Measurements from ENCODE around the gene SYDE1.

SYDE1 gene

DNA sequence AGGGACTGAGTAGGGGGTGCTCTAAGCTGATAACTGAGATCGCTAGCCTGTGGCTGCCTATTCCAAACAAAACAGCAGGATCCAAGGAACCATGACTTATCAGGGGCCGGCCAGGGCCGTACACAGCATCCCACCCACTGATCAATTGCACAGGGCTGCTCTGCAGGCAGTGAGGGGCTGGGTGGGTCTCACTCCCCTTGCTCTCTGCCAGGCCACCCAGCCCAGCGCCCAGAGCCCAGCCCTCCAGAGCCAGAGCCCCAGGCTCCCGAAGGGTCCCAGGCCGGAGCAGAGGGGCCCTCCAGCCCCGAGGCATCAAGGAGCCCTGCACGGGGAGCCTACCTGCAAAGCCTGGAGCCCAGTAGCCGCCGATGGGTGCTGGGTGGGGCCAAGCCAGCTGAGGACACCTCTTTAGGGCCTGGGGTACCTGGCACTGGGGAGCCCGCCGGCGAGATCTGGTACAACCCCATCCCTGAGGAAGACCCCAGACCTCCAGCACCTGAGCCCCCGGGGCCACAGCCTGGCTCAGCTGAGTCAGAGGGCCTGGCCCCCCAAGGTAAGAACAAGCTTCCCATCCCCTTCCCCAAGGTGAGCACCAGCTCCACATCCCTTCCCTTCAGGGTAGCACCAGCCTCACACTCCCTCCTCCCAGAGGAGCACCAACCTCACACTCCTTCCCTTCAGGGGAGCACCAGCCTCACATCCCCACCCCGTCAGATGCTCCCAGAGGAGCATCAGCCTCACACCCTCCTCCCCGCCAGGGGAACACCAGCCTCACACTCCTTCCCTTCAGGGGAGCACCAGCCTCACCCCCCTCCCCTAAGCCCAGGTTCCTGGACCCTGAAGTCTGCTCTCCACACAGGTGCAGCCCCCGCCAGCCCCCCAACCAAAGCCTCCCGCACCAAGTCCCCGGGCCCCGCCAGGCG is 1.9 kb downstream of the SYDE1 start:
- DNase-seq, result no peak

DNA sequence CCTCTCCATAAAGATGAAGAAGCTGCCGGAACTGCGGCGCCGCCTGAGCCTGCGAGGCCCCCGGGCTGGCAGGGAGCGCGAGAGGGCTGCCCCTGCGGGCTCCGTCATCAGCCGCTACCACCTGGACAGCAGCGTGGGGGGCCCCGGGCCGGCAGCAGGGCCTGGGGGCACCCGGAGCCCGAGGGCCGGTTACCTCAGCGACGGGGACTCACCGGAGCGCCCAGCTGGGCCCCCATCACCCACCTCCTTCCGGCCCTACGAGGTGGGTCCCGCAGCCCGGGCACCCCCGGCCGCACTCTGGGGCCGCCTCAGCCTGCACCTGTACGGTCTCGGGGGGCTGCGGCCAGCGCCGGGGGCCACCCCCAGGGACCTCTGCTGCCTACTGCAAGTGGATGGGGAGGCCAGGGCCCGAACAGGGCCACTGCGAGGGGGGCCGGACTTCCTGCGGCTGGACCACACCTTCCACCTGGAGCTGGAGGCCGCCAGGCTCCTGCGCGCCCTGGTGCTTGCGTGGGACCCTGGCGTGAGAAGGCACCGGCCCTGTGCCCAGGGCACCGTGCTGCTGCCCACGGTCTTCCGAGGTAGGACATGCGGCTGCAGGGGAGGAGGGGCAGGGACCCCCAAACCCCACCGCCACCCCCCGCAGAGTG is 2.7 kb downstream of the SYDE1 start:
- no peak for DNase-seq

DNA sequence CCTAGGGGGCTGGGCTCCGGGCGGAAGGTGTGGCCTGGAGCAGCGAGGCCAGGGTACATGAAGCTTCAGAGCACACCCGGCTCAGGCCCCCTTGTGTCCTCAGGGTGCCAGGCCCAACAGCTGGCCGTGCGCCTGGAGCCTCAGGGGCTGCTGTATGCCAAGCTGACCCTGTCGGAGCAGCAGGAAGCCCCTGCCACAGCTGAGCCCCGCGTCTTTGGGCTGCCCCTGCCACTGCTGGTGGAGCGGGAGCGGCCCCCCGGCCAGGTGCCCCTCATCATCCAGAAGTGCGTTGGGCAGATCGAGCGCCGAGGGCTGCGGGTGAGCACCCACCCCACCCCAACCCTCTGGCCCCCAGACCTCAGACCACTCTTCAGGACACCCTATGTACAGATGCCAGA is 3.2 kb downstream of the SYDE1 start:
- DNase-seq, result no peak

DNA sequence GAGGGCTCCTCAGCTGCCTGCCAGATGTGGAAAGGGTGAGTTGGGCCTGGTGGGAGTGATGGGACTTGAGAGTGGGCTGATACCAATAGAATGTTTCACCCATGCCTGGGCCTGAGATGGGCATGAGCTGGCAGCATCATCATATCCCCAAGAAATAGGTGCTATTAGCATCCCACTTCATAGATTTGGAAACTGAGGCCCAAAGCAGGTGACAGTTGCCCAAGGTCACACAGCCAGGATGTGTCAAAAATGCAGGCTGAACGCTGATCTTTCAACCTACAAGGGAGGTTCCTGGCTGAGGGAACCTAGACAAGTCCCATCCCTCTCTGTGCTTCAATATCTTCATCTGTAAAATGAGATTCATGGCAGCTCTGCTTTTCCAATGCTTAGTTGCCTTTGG is 4.6 kb downstream of the SYDE1 start:
- DNase-seq, result no peak

DNA sequence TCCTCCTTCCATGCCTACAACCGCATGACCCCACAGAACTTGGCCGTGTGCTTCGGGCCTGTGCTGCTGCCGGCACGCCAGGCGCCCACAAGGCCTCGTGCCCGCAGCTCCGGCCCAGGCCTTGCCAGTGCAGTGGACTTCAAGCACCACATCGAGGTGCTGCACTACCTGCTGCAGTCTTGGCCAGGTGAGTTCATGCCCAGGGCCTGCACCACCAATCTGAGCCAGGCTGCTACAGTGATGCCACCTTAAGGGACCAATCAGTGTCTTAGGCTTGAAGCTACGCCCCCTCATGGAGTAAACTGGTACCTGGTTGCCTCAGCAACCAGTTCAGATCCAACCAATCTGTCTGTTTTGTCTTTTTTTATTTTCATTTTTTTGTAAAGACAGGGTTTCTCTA is 5.2 kb downstream of the SYDE1 start:
- no peak for DNase-seq

DNA sequence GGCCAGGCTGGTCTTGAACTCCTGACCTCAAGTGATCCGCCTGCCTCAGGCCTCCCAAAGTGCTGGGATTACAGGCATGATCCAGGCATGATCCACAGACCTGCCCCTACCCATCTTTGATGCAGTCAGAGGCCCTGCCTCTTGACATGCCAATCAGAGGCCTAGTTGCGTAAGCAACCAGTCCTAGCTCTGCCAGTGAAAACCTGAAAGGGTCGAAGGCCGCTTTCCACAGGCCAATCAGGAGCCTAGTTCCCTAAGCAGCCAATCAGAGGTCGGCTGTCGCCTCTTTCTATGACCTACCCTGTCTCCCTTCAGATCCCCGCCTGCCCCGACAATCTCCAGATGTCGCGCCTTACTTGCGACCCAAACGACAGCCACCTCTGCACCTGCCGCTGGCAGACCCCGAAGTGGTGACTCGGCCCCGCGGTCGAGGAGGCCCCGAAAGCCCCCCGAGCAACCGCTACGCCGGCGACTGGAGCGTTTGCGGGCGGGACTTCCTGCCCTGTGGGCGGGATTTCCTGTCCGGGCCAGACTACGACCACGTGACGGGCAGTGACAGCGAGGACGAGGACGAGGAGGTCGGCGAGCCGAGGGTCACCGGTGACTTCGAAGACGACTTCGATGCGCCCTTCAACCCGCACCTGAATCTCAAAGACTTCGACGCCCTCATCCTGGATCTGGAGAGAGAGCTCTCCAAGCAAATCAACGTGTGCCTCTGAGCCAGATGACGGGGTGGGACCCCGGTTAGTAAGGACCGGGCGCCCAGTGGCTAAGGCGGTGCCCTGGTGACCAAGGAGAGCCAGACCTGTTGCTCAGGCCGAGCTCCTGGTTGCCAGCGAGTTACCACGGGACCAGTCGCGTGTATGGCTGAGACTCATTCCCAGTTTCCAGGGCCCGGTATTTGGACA is 6.3 kb downstream of the SYDE1 start:
- no peak for DNase-seq

DNA sequence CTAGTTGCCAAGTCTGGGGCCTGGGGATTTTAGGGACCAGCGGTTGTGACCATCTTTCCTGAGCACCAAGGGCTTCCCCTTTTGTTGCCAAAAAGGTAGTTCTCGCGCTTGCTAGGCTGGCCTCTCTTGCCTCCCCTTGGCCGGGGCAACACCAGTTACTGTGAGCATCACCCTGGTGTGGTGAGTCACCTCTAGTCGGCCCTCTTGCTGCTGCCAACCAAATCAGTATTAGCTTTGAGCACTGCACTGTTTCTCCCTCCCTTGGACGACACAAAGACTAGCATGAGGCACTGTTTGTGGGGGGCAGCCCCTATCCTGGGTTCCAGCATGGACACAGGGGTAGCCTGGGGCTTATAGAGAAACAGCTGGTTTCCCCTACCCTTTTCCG is 6.9 kb downstream of the SYDE1 start:
- DNase-seq, result no peak

DNA sequence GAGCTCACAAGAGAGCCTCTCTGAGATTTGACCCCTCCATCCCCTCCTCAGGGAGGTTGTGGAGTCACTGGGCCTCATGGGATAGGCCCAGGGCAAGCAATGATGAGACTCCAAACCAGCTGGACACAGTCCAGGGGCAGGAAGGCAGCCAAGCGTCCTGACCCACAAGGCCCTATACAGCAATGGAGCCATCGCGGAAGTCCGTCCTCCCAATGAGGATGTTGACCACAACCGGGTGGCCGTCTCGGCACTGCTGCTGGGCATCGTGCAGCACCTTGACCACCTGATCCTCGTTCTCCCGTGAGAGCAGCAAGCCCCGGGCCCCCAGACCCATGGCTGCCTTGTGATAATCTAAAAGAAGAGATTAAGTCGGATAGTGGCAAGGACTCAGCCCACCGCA is 7.9 kb downstream of the SYDE1 start:
- DNase-seq, result no peak

DNA sequence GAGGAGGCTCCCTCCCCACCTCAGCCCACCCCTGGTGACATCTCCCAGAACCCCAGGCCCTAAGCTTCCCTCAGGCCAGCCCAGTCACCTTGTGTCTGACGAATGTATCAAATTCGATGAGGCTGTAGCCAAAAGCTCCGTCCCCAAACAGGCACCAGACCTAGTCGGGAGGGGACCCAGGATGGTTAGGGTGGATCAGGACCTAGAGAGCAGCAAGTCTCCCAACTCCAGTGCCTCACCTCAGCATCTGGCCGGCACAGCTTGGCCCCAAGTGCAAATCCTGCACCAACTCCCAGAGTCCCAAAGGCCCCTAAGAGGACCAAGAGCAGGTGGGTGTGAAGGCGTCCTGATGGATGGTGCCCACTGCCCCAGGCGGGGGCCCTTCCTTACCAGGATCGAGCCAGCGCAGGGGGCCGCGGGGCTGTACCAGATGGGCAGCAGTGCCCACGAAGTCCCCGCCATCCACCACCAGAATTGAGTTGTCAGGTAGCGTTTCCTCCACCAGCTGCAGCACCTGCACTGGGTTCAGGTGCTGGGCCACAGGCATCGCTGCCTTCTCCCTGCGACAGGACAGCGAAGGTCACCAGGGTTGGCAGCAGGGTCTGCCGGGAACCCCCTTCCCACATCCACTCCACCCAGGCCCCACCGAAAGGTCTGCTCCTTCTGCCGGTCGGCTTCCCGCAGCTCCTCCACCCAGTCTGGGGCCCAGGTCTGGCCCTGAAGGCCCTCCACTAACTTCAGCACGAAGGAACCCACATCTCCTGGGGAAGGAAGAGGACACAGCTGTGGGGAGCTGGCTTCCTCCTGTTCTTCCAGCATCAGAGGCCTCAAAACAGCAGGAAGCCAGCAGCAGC is 8.8 kb downstream of the SYDE1 start:
- no peak for DNase-seq

DNA sequence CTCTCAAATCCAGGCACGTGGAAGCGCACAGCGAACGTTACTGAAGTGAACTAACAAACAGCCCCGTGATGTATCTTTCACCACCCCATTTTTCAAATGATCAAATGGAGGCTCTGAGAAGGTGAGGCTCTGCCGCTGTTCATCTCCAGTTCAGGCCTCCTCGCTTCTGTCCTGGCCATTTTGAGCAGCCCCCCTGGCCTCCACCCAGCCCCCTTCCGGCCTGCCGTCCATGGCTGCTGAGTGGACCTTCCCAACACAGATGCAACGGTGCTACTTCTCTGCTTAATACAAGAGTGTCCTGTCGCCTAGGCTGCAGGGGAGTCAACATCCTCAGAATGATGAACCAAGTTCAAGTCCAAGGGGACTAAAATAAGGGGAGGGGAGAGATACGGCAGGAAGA is 9.7 kb downstream of the SYDE1 start:
- no peak for DNase-seq

DNA sequence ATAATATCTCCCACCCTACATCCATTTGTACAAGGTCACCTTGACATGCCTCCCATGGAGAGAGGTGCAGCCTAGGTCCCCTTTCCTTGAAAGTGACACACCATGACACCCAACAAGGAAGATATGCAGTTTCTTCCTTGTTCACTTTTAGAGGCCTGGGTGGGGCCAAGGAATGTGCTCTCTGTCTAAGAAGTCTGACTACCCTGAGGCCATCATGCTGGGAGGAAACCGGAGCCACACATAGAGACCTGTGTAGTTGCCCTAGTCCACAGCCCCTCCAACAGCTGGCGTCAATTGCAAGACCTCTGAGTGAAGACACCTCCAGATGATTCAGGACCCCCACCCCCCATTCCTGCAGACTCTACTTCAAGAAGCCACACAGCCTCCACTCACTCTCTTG is 11.0 kb downstream of the SYDE1 start:
- no peak for DNase-seq

DNA sequence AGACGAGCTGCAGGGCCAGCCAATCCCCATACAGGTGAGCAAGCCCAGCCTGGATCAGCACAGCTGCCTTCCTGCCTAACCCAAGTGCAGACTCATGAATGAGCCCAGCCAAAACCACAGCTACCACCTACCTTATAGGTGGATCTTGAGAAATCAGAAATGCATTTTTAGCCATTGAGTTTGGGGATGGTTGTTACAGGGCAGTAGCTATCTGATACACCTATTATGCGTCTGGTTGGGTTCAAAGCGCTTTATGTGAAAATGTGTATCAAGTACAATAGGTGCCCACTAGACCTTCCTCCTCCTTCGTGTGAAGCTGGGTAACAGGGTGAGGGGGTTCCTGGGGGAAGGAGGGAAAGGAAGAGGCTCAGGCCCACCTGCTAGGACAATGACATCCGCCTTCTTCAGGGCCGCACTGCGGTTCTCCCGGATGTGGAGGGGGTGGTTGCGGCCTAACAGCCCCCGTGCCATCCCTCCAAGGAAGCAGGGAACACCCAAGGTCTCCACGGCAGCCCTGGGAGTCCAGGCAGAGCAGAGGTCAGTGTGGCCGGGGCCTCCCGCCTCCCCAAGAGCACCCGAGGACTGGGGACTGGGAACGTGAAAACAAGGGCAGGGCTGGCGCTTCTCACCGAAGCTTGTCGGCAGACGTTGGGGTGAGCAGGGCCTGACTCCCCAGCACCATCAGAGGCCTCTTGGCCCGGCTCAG is 11.7 kb downstream of the SYDE1 start:
- no peak for DNase-seq

DNA sequence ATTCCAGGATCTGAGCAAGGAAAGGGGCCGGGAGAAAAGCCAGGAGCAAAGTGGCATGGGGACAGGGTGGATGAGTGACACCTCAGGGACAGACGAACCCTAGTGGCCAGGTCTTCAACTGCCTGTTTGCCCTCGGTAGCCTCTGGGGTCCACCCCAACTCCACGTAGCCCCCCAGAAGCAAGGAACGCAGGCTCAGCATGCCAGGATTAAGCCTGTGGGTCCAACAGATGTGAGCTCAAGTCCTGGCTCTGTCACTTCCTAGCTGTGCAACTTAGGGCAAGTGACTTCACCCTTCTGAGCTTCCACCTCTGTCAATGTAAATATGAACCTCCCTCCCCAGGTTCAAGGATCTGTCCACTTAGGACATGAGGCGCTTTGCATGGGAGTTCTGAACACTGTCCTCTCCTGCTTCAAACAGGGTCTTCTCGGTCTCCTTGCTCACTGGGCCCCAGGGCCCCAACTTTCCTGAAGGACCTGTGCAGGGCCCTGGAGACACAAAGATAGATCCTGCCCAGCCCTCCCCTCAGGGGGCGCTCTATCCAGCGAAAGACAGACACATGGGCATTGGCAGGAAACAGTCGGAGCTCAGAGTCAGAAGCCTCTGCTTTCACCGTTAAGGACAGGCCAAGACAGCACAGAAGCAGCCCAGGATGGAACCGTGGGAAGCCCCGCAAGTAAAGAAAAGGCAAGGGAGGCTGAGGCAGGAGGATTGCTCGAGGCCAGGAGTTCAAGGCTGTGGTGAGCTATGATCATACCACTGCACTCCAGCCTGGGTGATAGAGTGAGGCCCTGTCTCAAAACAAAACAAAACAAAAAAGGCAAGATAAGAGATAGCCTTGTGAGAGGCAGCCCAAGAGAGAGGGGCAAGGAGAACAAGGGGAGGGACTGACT is 13.2 kb downstream of the SYDE1 start:
- no peak for DNase-seq

DNA sequence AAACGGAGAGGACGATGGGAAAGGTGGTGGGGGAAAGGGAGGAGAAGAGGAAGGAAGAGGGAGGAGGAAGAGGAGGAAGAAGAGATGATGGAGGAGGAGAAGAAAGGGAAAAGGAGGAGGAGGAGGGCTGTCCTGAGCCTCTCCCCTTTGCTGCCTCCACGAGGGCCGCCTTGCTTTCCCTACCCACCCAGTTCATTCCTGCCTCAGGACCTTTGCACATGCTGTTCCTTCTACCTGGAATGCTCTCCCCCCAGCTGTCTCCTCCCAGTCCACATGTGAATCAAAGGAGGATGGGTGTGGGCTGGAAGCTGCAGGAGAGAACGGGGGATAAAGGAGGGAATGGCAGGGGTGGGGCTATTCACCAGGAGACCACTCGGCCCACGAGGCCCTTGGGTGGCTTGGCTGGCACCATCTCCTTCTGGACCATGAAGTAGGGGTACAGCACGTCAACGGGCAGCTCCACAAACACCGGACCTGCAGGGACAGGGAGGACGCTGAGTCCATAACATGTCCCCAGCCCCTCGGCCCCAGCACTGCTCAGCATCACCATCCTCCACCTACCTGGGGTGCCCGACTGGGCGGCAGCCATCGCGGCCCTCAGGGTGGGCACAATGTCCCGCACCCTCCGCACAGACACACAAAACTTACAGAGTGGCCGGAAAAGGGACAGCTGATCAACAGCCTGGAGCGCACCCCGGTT is 15.3 kb downstream of the SYDE1 start:
- no peak for DNase-seq

DNA sequence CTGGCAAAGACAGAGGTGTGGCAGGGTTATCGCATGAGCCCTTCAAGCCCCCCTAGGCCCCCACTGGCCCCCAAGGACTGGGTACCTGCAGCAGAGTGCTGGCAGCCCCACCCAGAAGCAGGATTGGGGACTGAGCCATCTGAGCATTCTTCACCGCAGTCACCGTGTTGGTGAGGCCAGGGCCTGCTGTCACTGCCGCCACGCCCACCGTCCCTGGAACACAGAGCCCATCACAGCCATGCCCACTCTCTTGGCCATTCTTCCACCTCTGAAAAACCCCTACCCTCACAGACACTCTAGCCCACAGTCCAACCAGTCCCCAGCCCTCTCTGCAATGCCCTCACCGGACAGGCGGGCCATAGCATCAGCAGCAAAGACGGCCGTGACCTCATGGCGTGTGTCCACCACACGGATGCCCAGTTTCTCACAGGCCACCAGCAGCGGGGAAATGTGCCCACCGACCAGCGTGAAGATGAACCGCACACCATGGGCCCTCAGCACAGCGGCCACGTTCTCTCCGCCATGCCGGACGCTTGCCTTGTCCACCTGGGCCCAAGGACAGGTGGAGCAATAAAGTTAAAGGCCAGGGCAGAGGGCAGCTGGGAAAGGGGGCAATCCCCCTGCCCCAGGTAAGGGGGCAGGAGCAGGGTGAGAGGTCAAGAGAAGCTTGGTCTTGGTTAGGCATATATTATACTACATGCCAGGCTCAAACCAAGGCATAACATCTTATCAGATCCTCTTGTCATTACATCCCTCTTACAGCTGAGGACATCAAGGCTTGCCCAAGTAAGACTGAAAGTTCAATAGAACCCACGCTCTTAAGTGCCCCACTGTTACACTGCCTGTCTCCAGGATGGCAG is 16.1 kb downstream of the SYDE1 start:
- DNase-seq, result no peak

DNA sequence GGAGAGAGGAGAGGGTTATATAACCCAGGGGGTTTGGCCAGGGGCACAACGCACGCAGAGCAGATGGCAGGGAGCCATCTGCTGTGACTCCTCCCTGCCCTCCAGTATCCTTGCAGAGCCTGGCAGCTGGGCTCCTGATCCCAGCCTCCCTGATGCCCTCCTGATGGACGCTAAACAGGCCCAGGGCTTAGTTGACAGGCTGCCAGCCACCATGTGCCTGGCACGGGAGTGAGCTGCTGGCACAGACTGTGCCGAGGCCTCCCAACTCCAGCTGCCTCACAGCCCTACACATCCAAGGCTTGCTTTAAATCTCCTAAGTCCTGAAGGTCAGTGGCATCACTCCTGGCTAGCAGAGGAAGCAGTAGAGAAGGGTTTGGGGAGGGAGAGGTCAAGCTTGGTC is 16.7 kb downstream of the SYDE1 start:
- no peak for DNase-seq

DNA sequence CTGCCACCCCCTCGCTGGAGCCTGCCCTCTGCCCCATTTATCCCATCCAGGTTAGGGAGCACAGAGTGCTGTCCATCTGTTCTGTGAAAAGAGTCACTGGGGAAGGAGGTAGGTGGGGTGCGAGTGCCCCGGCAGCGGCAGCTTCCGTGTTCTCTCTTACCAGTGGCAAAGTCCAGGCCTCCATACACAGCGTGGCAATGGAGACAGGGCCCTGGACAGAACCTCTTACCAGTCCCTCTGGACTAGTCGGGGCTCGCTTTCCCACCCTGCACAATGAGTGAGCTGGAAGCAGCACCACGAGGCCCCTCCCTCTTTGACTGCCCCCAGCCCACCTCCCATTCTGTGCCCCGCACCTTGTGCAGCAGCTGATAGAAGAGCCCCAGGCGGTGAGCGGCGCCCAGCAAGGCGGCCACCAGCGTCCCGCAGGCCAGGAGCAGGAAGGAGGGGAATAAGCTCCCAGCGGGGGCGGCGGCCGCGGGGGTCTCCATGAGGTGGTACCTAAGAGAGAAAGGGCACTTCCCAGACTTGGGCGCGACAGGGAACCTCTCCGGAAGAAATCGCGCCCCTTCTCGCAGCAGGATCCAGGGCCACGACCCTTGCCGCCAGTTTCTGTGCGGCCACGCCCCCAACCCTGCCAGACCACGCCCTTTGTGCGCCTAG is 17.5 kb downstream of the SYDE1 start:
- DNase-seq, result no peak

DNA sequence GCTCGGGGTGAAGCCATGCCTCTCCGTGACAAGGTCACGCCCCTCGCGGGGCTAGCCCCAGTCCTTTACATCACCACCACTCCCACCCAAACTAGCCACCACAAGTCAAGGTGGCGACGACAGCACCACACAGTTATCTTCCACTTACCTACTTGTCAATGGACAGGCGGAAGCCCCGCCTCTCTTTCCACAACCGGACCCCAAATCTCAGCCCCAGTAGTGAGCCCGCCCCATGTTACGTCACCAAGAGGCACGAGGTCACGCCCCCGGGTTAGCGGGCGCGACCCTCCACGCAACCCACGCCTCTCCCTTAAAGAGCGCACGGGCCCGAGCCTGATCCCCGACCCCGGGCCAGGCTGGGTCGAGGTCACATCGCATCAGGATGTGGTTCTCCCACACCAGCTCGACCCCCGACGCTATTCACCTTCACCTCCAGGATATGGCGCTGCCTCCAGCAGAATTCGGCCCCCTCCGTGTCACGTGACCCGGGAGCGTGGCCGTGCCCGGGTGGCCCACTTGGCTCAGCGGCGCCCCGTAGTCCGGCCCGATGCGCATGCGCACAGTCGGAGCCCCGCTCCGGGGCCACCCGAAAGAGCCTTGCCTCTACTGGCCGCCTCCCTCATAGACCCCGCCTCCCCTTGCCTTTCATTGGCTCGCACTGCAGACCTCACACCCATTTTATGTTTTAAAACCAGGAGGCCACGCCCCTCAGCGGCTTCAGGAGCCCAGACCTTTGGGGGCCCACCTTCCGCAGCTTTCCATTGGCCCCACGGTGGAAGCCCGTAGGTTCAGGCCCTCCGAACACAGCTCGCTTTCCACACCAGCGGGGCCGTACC is 18.2 kb downstream of the SYDE1 start:
- peak; percentile 99 for DNase-seq

Measured in stimulated activated CD4-positive, alpha-beta T cell treated with anti-CD3 and anti-CD28 coated beads, Interleukin-15, amount 100 ng/mL, for 24 hours (primary cell).